HG03439 (cell line): Measurements from ENCODE around the gene OR4D10.
"Not testable (repeated sequence)": the region's sequence is repeated elsewhere in the genome, so short reads cannot be mapped to it uniquely, and the experiment has no call there.

ENCODE experiments used
- ATAC-seq: cut with Tn5 transposase; IDR thresholded peaks from one replicate; pipeline ENCODE4 v1.9.1; 2021; ENCODE audit warnings: mild to moderate bottlenecking, moderate library complexity; ENCODE audit not compliant: unreplicated experiment

Gene OR4D10

DNA sequence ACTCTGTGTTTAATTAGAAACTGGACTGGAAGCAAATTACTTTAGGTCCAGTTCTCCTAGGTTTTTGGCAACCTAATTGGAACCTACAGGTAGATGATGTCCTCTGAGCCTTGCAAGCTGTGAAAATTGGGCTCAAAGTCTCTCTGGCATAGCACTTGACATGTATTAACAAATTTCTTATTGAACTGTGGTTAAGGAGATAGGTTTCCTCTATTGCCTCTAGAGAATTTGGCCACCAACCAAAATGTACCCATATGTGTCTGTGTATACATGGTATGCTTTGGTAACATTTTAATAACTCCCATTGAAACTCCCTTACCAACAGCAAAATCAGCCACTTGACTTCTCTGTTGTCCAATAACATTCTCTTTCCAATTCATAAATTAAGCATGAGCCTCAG, at the start of gene OR4D10:
Gene OR4D10, plus strand, starts transcription at position 301 of the 400 bp plus-strand sequence. CDS start 4,115 bp downstream, outside the sequence.
- ATAC-seq: no peak

GRCh38 chr11:59423835-59424234, 49.3 kb upstream of the OR4D10 start:
- no peak for ATAC-seq

DNA sequence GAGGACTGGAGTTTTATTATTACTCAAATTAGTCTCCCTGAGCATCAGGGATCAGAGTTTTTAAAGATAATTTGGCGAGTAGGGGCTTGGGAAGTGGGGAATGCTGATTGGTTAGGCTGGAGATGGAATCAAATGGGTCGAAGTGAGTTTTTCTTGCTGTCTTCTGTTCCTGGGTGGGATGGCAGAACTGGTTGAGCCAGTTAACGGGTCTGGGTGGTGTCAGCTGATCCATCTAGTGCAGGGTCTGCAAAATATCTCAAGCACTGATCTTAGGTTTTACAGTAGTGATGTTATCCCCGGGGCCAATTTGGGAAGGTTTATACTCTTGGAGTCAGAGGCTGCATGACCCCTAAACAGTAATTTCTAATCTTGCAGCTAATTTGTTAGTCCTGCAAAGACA, 48.0 kb upstream of the OR4D10 start:
- no peak for ATAC-seq

GRCh38 chr11:59426361-59427067, 46.6 kb upstream of the OR4D10 start, which contains the start of gene OR5A2:
TSS of gene OR5A2 (minus strand) at chr11:59426413. CDS start at chr11:59422953, 3,460 bp downstream.
- ATAC-seq: no peak

DNA sequence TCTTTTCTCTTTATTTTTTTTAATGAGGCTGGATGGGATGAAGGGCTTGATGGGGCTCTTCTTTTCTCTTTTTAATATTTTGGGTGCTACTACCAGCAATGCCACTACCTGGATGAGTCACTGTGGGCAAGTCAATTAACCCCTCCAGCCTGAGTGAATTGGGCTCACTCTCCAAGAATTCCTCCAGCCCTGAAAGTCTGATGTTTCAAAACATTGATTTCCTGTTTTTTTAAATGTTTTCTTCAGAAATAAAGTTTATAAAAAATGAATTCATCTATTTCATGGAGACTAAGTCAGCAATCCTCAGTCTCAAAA, 46.1 kb upstream of the OR4D10 start:
- no peak for ATAC-seq

GRCh38 chr11:59429924-59430516, 43.1 kb upstream of the OR4D10 start:
- peak; percentile 83 for ATAC-seq

DNA sequence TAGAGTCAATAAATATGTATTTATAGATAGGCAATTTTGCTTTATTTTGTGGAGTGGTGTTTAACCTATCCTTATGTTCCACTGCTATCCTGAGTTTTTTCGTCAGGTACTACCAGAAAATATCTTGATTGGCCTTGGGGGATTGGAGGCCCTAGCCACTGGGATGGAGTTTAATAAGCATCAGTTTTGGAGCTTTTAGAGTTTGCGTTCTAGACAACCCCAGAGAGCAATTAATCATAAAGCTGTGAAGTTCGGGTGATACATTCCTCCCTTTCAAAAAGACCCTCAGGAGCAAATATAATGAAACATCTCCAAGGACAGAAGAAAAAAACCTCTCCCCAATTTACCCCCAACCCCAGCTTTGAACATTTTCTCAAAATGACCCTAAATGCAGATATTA, 36.9 kb upstream of the OR4D10 start, which contains the start of gene OR5A1:
Gene OR5A1, plus strand, starts transcription at position 301 of the 400 bp plus-strand sequence. CDS start 6,700 bp downstream, outside the sequence.
- no peak for ATAC-seq

DNA sequence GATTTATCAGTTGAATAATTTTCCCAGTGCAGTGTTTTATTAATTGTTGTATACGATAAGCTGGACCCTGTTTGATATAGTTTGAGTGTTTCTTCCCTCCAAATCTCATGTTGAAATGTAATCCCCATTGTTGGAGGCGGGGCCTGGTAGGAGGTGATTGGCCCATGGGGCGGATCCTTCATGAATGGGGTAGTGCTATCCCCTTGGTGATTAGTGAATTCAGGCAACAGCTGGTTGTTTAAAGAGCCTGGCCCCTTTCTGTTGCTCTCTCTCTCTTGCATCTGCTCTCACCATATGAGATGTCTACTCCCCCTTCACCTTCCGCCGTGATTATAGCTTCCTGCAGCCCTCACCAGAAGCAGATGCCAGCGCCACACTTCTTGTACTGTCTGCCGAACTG, 35.3 kb upstream of the OR4D10 start:
- ATAC-seq: no peak

- ATAC-seq: not testable (repeated sequence)
These were observed 27.5 kb upstream of the OR4D10 start for GRCh38 chr11:59445624-59446023.

GRCh38 chr11:59448484-59448883, 24.6 kb upstream of the OR4D10 start:
- ATAC-seq: no peak

- no peak for ATAC-seq
These were observed 16.5 kb upstream of the OR4D10 start, which contains the start of gene OR4D6 for GRCh38 chr11:59456661-59457060. TSS of gene OR4D6 (plus strand) at chr11:59456961. CDS start at chr11:59456961, 0 bp downstream.

GRCh38 chr11:59459916-59460315, 13.2 kb upstream of the OR4D10 start:
- no peak for ATAC-seq

- ATAC-seq: no peak
These were observed 9.9 kb upstream of the OR4D10 start for GRCh38 chr11:59463190-59463641.

GRCh38 chr11:59475176-59475575, 2.1 kb downstream of the OR4D10 start:
- no peak for ATAC-seq

DNA sequence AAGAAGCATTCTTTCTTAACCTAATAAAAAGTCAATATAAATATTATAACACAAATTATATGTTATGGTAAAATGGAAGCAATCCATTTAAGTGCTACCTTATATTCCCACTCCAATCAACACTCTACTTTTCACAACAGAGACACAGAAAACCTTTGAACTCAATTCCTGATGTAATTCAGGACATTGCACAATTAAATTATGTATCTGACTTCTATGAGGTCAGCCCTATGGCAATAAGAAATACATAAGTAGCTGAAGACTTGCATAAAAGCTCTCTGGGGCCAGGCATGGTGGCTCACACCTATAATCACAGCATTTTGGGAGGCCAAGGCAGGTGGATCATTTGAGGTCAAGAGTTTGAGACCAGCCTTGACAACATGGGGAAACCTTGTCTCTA, 6.8 kb downstream of the OR4D10 start:
- ATAC-seq: no peak

DNA sequence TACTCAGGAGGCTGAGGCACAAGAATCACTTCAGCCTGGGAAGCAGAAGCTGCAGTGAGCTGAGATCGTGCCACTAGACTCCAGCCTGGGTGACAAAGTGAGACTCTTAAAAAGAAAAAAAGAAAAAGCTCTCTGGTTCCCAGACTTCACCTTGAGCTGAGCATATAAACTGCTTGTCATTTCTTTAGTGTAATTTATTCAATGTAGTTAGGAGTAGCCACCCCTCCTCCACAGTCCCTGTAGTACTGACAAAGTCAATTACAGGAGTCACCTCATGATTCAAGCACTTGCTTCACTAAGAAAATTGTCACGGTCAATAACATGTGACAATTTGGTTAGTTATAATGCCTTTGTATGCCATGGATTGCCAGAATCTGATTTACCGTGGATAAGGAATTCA, 7.2 kb downstream of the OR4D10 start:
- no peak for ATAC-seq

DNA sequence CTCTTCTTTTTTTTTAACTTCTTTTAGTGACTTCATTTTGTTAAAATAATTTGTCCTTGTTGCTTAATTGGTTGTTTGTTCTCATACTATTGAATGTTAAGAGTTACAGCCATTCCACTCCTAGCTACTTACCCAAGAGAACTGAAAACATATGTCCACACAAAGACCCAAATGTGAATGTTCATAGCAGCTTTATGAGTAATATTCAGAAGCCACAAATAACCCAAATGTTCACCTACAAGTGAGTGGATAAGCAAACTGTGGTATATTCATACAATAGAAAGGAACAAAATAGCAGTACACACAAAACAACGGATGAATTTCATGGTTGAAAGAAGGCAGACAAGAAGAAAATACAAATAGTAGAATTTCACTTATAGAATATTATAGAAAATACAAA, 28.8 kb downstream of the OR4D10 start:
- ATAC-seq: peak; percentile 74

DNA sequence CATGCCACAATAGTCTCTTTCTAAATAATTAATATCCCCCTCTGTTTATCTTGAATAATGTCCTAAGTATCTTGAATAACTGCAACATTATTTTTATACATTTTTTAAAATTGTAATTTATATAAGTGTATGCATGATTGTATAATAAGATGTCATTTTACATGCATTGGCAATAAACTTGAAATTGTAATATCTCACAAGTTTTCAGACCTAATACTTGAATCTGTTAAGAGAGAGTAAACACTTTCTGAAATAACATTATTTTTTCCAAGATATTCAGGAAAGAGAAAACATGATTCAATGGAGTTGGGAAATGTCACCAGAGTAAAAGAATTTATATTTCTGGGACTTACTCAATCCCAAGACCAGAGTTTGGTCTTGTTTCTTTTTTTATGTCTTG, 30.2 kb downstream of the OR4D10 start, which contains the start of gene OR4D11:
Gene OR4D11, plus strand, starts transcription at position 301 of the 400 bp plus-strand sequence. Its CDS starts 0 bp downstream, at position 301.
- no peak for ATAC-seq

- ATAC-seq: no peak
These were observed 38.0 kb downstream of the OR4D10 start, which contains the start of gene OR4D9 for GRCh38 chr11:59510941-59511589. TSS of gene OR4D9 (plus strand) at chr11:59511539. CDS start at chr11:59514913, 3,374 bp downstream.

GRCh38 chr11:59511675-59512074, 38.6 kb downstream of the OR4D10 start:
- ATAC-seq: no peak

DNA sequence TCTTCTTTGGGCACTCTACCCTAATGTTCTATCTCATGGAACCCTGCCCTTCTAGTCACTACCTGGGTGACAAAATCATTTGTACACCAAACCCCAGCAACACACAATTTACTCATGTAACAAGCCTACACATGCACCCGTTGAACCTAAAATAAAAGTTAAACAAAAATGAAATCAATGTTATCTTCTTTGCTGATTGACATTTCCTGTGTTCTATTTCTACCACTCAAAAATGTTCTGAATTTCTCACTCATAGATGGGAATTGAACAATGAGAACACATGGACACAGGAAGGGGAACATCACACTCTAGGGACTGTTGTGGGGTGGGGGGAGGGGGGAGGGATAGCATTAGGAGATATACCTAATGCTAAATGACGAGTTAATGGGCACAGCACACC, 47.0 kb downstream of the OR4D10 start:
- not testable (repeated sequence) for ATAC-seq

GRCh38 chr11:59520741-59521140, 47.6 kb downstream of the OR4D10 start:
- no peak for ATAC-seq
